ENCODE data around the gene CPN2.

Gene CPN2

DNA sequence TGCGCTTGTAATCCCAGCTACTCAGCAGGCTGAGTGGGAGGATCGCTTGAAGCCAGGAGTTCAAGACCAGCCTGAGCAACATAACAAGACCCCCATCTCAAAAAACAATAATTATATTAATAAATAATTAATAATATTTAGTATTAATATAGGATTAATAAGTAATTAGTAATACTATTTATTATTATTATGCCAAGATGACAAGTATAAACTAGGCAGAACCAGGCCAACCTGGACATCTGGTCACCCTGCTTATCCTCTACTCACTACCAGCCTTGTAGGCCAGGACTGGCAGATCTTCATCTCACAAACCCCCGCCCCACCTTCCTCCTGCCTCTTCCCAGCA, 429 bp downstream of the CPN2 start:
- H3K9ac ChIP-seq: no peak overlapping the region
- H3K4me3 ChIP-seq (IDR thresholded peaks at IDR 0.05; ENCODE audit: insufficient read depth, low read depth, low read length): no peak overlapping the region
- no peaks in the 10 kb centered on the region for H3K27me3 ChIP-seq (ENCODE audit: insufficient read depth, low read depth)
- no peaks in the 10 kb centered on the region for H3K79me2 ChIP-seq (ENCODE audit: insufficient read depth, low read depth)
- peak overlapping the region; percentile 55 for H3K27ac ChIP-seq
- TF ChIP-seq, protein P1, sequence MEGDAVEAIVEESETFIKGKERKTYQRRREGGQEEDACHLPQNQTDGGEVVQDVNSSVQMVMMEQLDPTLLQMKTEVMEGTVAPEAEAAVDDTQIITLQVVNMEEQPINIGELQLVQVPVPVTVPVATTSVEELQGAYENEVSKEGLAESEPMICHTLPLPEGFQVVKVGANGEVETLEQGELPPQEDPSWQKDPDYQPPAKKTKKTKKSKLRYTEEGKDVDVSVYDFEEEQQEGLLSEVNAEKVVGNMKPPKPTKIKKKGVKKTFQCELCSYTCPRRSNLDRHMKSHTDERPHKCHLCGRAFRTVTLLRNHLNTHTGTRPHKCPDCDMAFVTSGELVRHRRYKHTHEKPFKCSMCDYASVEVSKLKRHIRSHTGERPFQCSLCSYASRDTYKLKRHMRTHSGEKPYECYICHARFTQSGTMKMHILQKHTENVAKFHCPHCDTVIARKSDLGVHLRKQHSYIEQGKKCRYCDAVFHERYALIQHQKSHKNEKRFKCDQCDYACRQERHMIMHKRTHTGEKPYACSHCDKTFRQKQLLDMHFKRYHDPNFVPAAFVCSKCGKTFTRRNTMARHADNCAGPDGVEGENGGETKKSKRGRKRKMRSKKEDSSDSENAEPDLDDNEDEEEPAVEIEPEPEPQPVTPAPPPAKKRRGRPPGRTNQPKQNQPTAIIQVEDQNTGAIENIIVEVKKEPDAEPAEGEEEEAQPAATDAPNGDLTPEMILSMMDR (conservative IDR thresholded peaks at IDR 0.05; ENCODE audit: low read depth, low read length): no peak; the same call in 1 of the 2 replicates
- H3K36me3 ChIP-seq (ENCODE audit: insufficient read depth): no peaks in the 10 kb centered on the region
- peaks cover 19% of the 10 kb centered on the region for H3K4me1 ChIP-seq (ENCODE audit: low read depth, poor library complexity, severe bottlenecking)
- H4K20me1 ChIP-seq (ENCODE audit: insufficient read depth): no peaks in the 10 kb centered on the region
- H2AFZ ChIP-seq (ENCODE audit: low read depth): peak overlapping the region; percentile 77; the same call in 1 of the 2 replicates
- H3K4me2 ChIP-seq: peak overlapping the region; percentile 63; the same call in 1 of the 2 replicates

DNA sequence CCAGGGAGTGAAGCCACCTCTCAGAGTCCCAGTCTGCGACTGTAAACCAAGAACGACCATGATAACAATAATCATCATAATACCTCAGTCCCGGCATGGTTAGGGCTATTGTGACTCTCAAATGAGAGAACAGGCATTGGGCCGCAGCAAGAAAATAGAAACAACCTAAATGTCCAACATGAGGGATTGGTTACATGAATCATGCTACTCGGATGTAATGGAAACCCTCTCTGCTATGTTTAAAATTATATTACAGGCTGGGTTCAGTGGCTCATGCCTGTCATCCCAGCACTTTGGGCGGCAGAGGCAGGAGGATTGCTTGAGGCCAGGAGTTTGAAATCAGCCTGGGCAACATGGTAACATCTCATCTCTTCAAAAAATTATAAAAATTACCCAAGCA, 2.8 kb downstream of the CPN2 start:
- H3K27me3 ChIP-seq (ENCODE audit: insufficient read depth, low read depth): no peaks in the 10 kb centered on the region
- H3K4me1 ChIP-seq (ENCODE audit: low read depth, poor library complexity, severe bottlenecking): peaks cover 19% of the 10 kb centered on the region
- H3K36me3 ChIP-seq (ENCODE audit: insufficient read depth): no peaks in the 10 kb centered on the region
- H3K27ac ChIP-seq: no peak overlapping the region
- TF ChIP-seq, protein P1 (conservative IDR thresholded peaks at IDR 0.05; ENCODE audit: low read depth, low read length): no peak
- no peak overlapping the region for H3K4me2 ChIP-seq
- no peak overlapping the region for H3K4me3 ChIP-seq (IDR thresholded peaks at IDR 0.05; ENCODE audit: insufficient read depth, low read depth, low read length)
- no peak overlapping the region for H2AFZ ChIP-seq (ENCODE audit: low read depth)
- H4K20me1 ChIP-seq (ENCODE audit: insufficient read depth): no peaks in the 10 kb centered on the region
- no peak overlapping the region for H3K9ac ChIP-seq
- no peaks in the 10 kb centered on the region for H3K79me2 ChIP-seq (ENCODE audit: insufficient read depth, low read depth)

DNA sequence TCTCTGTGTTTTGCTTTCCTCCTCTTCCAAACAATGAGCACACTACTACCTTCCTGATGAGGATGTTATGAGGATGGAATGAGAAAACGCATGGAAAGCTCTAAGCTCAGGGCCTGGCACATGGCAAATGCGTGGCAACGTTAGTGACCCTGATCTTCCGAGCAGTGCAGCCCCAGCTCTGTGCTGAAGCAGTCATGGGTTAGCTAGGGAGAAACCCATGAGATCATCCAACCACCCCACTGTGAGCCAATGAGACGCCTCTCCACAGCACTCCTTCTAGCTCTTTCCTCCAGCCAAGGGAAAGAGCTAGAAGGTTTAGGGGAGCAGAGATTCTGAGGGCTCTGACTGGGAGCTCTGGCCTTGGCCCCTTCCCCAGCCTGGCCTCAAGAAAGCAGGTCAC, 4.5 kb downstream of the CPN2 start:
- Histone ChIP-seq H3K27me3 (ENCODE audit: insufficient read depth, low read depth) (no peaks in the 10 kb centered on the region), H3K4me1 (ENCODE audit: low read depth, poor library complexity, severe bottlenecking) (peaks cover 19% of the 10 kb centered on the region), H2AFZ (ENCODE audit: low read depth) (no peak overlapping the region), H3K27ac (no peak overlapping the region), H3K9ac (no peak overlapping the region), H3K36me3 (ENCODE audit: insufficient read depth) (no peaks in the 10 kb centered on the region), H3K4me2 (no peak overlapping the region), H4K20me1 (ENCODE audit: insufficient read depth) (no peaks in the 10 kb centered on the region), H3K79me2 (ENCODE audit: insufficient read depth, low read depth) (no peaks in the 10 kb centered on the region), H3K4me3 (IDR thresholded peaks at IDR 0.05; ENCODE audit: insufficient read depth, low read depth, low read length) (no peak overlapping the region)
- TF ChIP-seq, protein P1 (conservative IDR thresholded peaks at IDR 0.05; ENCODE audit: low read depth, low read length): no peak

DNA sequence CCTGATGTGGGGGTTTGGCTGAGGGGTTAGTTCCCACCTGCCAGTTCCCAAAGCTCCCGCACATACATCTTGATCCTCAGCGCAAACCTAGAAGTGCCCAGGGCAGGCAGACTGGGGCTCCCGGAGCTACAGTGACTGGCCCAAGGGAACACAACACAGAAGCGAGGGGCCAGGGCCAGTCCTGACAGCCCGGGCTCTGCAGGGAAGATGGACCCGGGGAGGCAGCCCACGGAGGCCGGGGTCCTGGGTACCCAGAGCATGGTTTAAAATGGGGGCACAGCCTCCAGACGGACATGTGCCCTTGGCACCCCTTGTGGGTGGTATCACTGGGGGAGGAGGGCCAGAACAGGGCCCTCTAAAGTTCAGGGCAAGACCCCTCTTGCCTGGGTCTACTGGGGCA, 5.1 kb downstream of the CPN2 start:
- H3K4me2 ChIP-seq: no peak overlapping the region
- no peak overlapping the region for H2AFZ ChIP-seq (ENCODE audit: low read depth)
- H3K27ac ChIP-seq: no peak overlapping the region
- H3K27me3 ChIP-seq (ENCODE audit: insufficient read depth, low read depth): no peaks in the 10 kb centered on the region
- H3K36me3 ChIP-seq (ENCODE audit: insufficient read depth): no peaks in the 10 kb centered on the region
- H3K79me2 ChIP-seq (ENCODE audit: insufficient read depth, low read depth): no peaks in the 10 kb centered on the region
- H3K4me3 ChIP-seq (IDR thresholded peaks at IDR 0.05; ENCODE audit: insufficient read depth, low read depth, low read length): no peak overlapping the region
- H3K4me1 ChIP-seq (ENCODE audit: low read depth, poor library complexity, severe bottlenecking): peaks cover 17% of the 10 kb centered on the region
- no peak overlapping the region for H3K9ac ChIP-seq
- H4K20me1 ChIP-seq (ENCODE audit: insufficient read depth): no peaks in the 10 kb centered on the region
- TF ChIP-seq, protein P1 (conservative IDR thresholded peaks at IDR 0.05; ENCODE audit: low read depth, low read length): no peak
